Fibroblast of gingiva (primary cell): ENCODE results near the gene SREK1IP1.

Source experiments
- DNase-seq: peaks from one replicate; pipeline ENCODE4 v3.0.0-alpha.2; 2011; ENCODE audit warnings: low read depth

The SREK1IP1 gene

DNA sequence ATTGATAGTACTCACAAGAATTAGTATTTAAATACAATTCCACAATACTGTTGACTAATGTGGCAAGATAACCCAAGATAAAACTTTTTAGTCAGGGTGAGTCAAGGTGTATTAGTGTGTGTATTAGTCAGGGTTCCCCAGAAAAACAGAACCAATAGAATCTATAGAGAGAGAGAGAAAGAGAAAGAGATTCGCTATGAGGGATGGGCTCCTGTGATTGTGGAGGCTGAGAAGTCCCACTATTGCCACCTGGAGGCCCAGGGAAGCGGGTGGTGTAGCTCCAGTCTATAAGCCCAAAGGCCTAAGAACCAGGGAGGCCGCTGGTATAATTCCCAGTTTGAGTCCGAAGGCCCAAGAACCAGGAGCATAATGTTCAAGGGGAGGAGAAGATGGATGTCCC, 88.2 kb downstream of the SREK1IP1 start:
- DNase-seq: no peak

DNA sequence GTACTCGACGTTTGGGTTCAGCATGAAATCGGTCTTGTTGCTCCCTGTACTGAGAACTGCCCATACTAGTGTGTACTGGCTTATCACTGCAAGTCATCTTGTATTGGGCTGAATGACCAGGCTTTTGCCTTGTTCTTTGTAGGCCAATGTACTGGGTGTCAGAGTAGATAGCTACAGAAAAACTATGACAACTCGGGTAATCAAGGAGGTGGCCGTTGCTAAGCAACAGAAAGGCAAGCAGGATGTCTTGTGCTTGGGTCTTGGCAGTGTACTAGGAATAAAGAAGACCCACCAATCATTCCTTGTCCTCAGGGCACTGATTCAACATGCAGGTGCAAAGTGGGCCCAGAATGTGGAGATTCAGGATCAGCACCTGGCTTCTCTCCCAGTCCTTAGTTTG, 90.1 kb downstream of the SREK1IP1 start:
- no peak for DNase-seq

DNA sequence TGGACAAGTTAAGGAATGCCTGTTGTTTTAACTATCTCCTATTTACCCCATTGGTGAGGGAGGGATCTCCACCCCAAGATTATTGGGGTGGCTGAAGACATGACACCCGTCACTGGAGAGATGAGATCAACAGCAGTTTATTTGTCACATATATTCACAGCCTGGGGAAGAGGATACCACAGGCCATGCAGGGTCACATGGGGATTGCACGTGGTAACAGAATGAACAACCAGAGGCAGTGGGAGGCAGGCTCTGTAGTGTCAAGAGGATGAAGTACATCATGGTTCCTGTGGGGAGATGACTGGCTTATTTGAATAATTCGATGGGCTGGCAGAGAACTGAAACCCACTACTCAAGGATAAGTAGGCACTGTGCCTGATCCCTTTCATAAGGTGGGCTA, 96.8 kb downstream of the SREK1IP1 start:
- no peak for DNase-seq

DNA sequence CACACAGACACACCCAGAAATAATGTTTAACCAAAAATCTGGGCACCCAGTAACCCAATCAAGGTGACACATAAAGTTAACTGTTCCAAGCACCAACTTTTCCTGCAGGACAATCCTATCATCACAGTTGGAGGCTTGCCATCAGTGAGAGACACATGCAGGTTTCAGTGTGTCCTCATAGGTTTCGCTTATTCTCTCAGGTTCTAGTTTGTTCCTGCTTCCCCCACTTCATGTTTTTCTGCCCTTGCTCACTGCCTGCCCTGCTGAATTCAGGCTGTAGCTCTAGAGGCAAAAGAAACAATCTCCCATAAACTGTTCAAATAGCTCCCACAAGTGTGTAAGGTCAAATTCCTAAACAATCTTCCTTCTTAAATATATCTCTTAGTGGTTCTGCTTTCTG, 98.2 kb downstream of the SREK1IP1 start:
- DNase-seq: no peak
